ENCODE results near the gene TADA1. TPM values are rescaled to one million over a fixed set of nuclear protein-coding genes. Genes with fewer than 3 reads are reported as not detected.

The TADA1 gene
- total and polyA plus RNA-seq, 2 experiments from 2014 or later, result 21.8 to 22.0 TPM

DNA sequence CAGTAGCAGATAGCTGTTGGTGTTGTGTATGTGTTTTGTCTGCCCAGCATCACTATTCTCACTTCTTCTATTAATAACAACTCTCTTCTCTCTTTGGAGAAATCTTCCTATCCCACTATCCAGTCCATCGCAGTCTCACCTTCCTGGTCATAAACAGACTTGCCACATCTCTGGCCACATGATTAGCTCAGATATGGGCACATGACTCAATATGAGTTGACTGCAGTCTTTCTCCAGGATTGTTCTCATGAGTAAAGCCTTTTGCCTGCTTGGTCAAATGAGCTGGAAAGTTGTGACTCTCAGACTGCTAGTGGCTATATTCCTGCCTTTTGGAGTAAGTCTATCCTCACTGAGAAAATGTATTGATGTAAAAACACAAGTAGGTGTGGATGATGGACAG lies 32.9 kb upstream of the TADA1 start (continued):
- no peak for TF ChIP-seq EZH2 (IDR thresholded peaks at IDR 0.05; ENCODE audit: low read depth, unreplicated experiment)
- no peak for TF ChIP-seq NANOG (IDR thresholded peaks at IDR 0.05; ENCODE audit: borderline replicate concordance)
- no peak for TF ChIP-seq EZH2phosphoT487 (IDR thresholded peaks at IDR 0.05; ENCODE audit: unreplicated experiment)
- no peak for TF ChIP-seq ETS1 (IDR thresholded peaks at IDR 0.05)
- TF ChIP-seq STAT1 (IDR thresholded peaks at IDR 0.05; ENCODE audit: unreplicated experiment), result no peak
- no peak for TF ChIP-seq ZNF114 (CRISPR knock-in tag; IDR thresholded peaks at IDR 0.05)
- no peak for TF ChIP-seq POLR2AphosphoS5 (IDR thresholded peaks at IDR 0.05; ENCODE audit: low read depth)
- TF ChIP-seq CREB1 (CRISPR knock-in tag; IDR thresholded peaks at IDR 0.05; ENCODE audit: low read depth), result no peak

- H3K4me1 Mint-ChIP-seq, result no peaks in the 10 kb centered on the region
- peaks cover 19% of the 10 kb centered on the region for H3K9me3 Mint-ChIP-seq
- DNase-seq (ENCODE audit: low spot score), result no peak
- no peak overlapping the region for H2AFZ ChIP-seq
- H3K4me3 ChIP-seq, result no peak overlapping the region
- no peaks in the 10 kb centered on the region for H4K20me1 ChIP-seq (replicated peaks; ENCODE audit: insufficient read depth)
- no peaks in the 10 kb centered on the region for H3K79me2 ChIP-seq (replicated peaks; ENCODE audit: insufficient read depth)
- H3K27ac ChIP-seq (ENCODE audit: low read depth), result no peak overlapping the region
- no peaks in the 10 kb centered on the region for H3K27me3 ChIP-seq (ENCODE audit: insufficient read depth)
- no peak for ATAC-seq
- no peaks in the 10 kb centered on the region for H3K9me2 ChIP-seq (ENCODE audit: insufficient read depth)
- H3K4me3 Mint-ChIP-seq, result no peak overlapping the region
- H3F3A ChIP-seq (replicated peaks; ENCODE audit: low read depth), result no peaks in the 10 kb centered on the region
- H3K27me3 Mint-ChIP-seq (ENCODE audit: insufficient read depth, low read depth, poor library complexity), result peaks cover 3% of the 10 kb centered on the region
- no peak overlapping the region for H3K4me2 ChIP-seq
- 0 out of 2 replicates have a peak, but pooled peaks cover 3% of the 10 kb centered on the region for H3K36me3 ChIP-seq (ENCODE audit: insufficient read depth)
- no peaks in the 10 kb centered on the region for H3K4me1 ChIP-seq (ENCODE audit: insufficient read depth)
- H3K36me3 Mint-ChIP-seq (ENCODE audit: low read depth), result peaks cover 19% of the 10 kb centered on the region; the same call in 2 of the 3 replicates
- H3K27ac Mint-ChIP-seq, result no peak overlapping the region
- TF ChIP-seq CREB1 (CRISPR knock-in tag; IDR thresholded peaks at IDR 0.05; ENCODE audit: low read depth), result no peak
- TF ChIP-seq JUNB (IDR thresholded peaks at IDR 0.05; ENCODE audit: unreplicated experiment), result no peak
- no peak for TF ChIP-seq ETS1 (IDR thresholded peaks at IDR 0.05)
- TF ChIP-seq ZNF462 (CRISPR knock-in tag; IDR thresholded peaks at IDR 0.05), result no peak
- TF ChIP-seq NANOG (IDR thresholded peaks at IDR 0.05; ENCODE audit: borderline replicate concordance), result no peak
- no peak for TF ChIP-seq ZNF114 (CRISPR knock-in tag; IDR thresholded peaks at IDR 0.05)
- no peak for TF ChIP-seq EZH2 (IDR thresholded peaks at IDR 0.05; ENCODE audit: low read depth, unreplicated experiment)
- no peak for TF ChIP-seq EZH2phosphoT487 (IDR thresholded peaks at IDR 0.05; ENCODE audit: unreplicated experiment)
- no peak for TF ChIP-seq STAT1 (IDR thresholded peaks at IDR 0.05; ENCODE audit: unreplicated experiment)
- TF ChIP-seq, protein P1, sequence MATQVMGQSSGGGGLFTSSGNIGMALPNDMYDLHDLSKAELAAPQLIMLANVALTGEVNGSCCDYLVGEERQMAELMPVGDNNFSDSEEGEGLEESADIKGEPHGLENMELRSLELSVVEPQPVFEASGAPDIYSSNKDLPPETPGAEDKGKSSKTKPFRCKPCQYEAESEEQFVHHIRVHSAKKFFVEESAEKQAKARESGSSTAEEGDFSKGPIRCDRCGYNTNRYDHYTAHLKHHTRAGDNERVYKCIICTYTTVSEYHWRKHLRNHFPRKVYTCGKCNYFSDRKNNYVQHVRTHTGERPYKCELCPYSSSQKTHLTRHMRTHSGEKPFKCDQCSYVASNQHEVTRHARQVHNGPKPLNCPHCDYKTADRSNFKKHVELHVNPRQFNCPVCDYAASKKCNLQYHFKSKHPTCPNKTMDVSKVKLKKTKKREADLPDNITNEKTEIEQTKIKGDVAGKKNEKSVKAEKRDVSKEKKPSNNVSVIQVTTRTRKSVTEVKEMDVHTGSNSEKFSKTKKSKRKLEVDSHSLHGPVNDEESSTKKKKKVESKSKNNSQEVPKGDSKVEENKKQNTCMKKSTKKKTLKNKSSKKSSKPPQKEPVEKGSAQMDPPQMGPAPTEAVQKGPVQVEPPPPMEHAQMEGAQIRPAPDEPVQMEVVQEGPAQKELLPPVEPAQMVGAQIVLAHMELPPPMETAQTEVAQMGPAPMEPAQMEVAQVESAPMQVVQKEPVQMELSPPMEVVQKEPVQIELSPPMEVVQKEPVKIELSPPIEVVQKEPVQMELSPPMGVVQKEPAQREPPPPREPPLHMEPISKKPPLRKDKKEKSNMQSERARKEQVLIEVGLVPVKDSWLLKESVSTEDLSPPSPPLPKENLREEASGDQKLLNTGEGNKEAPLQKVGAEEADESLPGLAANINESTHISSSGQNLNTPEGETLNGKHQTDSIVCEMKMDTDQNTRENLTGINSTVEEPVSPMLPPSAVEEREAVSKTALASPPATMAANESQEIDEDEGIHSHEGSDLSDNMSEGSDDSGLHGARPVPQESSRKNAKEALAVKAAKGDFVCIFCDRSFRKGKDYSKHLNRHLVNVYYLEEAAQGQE (IDR thresholded peaks at IDR 0.05; ENCODE audit: unreplicated experiment), result no peak
- TF ChIP-seq ZNF331 (CRISPR knock-in tag; IDR thresholded peaks at IDR 0.05; ENCODE audit: low read depth), result no peak
Observed at GRCh38 chr1:166907763-166908162, 31.7 kb upstream of the TADA1 start.
